ENCODE data around the gene SSPN.
A peak's percentile ranks its signal among the peaks of the same experiment; 100 is the strongest.

The SSPN gene

GRCh38 chr12:26266881-26267280 lies 71.5 kb downstream of the SSPN start:
- no peak for DNase-seq (ENCODE audit: low spot score)

GRCh38 chr12:26268841-26269561 lies 73.6 kb downstream of the SSPN start:
- no peak for DNase-seq (ENCODE audit: low spot score)

GRCh38 chr12:26269562-26270284 lies 74.3 kb downstream of the SSPN start:
- no peak for DNase-seq (ENCODE audit: low spot score)

GRCh38 chr12:26271024-26271423 lies 75.7 kb downstream of the SSPN start:
- DNase-seq (ENCODE audit: low spot score), result no peak

- no peak for DNase-seq (ENCODE audit: low spot score)
These were observed 76.6 kb downstream of the SSPN start for GRCh38 chr12:26271889-26272492.

GRCh38 chr12:26272851-26273250 lies 77.5 kb downstream of the SSPN start:
- DNase-seq (ENCODE audit: low spot score), result no peak

GRCh38 chr12:26273811-26274210 lies 78.4 kb downstream of the SSPN start:
- DNase-seq (ENCODE audit: low spot score), result no peak

GRCh38 chr12:26274441-26275312 lies 79.3 kb downstream of the SSPN start:
- DNase-seq (ENCODE audit: low spot score), result peak; percentile 99

- DNase-seq (ENCODE audit: low spot score), result no peak
These were observed 80.1 kb downstream of the SSPN start for GRCh38 chr12:26275313-26276131.

- DNase-seq (ENCODE audit: low spot score), result peak; percentile 13
These were observed 81.3 kb downstream of the SSPN start for GRCh38 chr12:26276709-26277108.

- no peak for DNase-seq (ENCODE audit: low spot score)
These were observed 82.3 kb downstream of the SSPN start for GRCh38 chr12:26277506-26278246.

GRCh38 chr12:26278266-26278665 lies 82.9 kb downstream of the SSPN start:
- no peak for DNase-seq (ENCODE audit: low spot score)

GRCh38 chr12:26278666-26279065 lies 83.3 kb downstream of the SSPN start:
- no peak for DNase-seq (ENCODE audit: low spot score)

GRCh38 chr12:26279091-26279490 lies 83.7 kb downstream of the SSPN start:
- DNase-seq (ENCODE audit: low spot score), result no peak

- DNase-seq (ENCODE audit: low spot score), result no peak
These were observed 84.5 kb downstream of the SSPN start for GRCh38 chr12:26279908-26280307.

- no peak for DNase-seq (ENCODE audit: low spot score)
These were observed 85.5 kb downstream of the SSPN start for GRCh38 chr12:26280869-26281268.

- no peak for DNase-seq (ENCODE audit: low spot score)
These were observed 85.9 kb downstream of the SSPN start for GRCh38 chr12:26281320-26281719.

- DNase-seq (ENCODE audit: low spot score), result no peak
These were observed 87.1 kb downstream of the SSPN start for GRCh38 chr12:26282339-26282940.

- no peak for DNase-seq (ENCODE audit: low spot score)
These were observed 87.7 kb downstream of the SSPN start for GRCh38 chr12:26283046-26283445.

- DNase-seq (ENCODE audit: low spot score), result no peak
These were observed 88.2 kb downstream of the SSPN start for GRCh38 chr12:26283617-26284016.

Data from RKO (cell line).